Osteoblast (primary cell): Measurements from ENCODE around the gene RHBDF2. TPM values are rescaled to one million over a fixed set of nuclear protein-coding genes. Genes with fewer than 3 reads are reported as not detected.

Experiments used
- DNase-seq: peaks from one replicate; pipeline ENCODE4 v3.0.0; 2011; ENCODE audit warnings: low spot score, mixed read lengths; ENCODE audit not compliant: insufficient read length; ENCODE audit errors: missing footprints
- H2AFZ ChIP-seq: 2 replicates; pipeline ENCODE4 v1.6.0; 2011; ENCODE audit warnings: mild to moderate bottlenecking, low read length
- H3K27ac ChIP-seq: 2 replicates; pipeline ENCODE4 v1.5.1; 2011; ENCODE audit warnings: mild to moderate bottlenecking, low read depth, low read length, moderate library complexity
- H3K27me3 ChIP-seq: 2 replicates; pipeline ENCODE4 v1.6.0; 2012; ENCODE audit warnings: mild to moderate bottlenecking, control low read depth, inconsistent platforms, low read length, moderate library complexity; ENCODE audit not compliant: insufficient read depth
- H3K36me3 ChIP-seq: 2 replicates; pipeline ENCODE4 v1.5.1; 2011; ENCODE audit warnings: mild to moderate bottlenecking, low read length, control low read depth, moderate library complexity; ENCODE audit not compliant: insufficient read depth
- H3K4me1 ChIP-seq: 2 replicates; pipeline ENCODE4 v1.5.1; 2011; ENCODE audit warnings: mild to moderate bottlenecking, low read length, control low read depth, moderate library complexity; ENCODE audit not compliant: insufficient read depth
- H3K4me2 ChIP-seq: 2 replicates; pipeline ENCODE4 v1.6.0; 2011; ENCODE audit warnings: mild to moderate bottlenecking, low read length; ENCODE audit not compliant: insufficient read depth
- H3K4me3 ChIP-seq: fragments of 200-600 bp; sonication (generic); 3 replicates; pipeline ENCODE4 v1.5.1; 2012; ENCODE audit warnings: mild to moderate bottlenecking, low read length, inconsistent platforms; ENCODE audit not compliant: insufficient read depth
- H3K79me2 ChIP-seq: 2 replicates; pipeline ENCODE4 v1.6.0; 2012; ENCODE audit warnings: mild to moderate bottlenecking, low read length, control low read depth, inconsistent platforms; ENCODE audit not compliant: insufficient read depth
- H3K9me3 ChIP-seq: 2 replicates; pipeline ENCODE4 v1.5.1; 2011; ENCODE audit warnings: low read depth, low read length, control low read depth
- H4K20me1 ChIP-seq: 2 replicates; pipeline ENCODE4 v1.6.0; 2012; ENCODE audit warnings: mild to moderate bottlenecking, low read length, control low read depth; ENCODE audit not compliant: insufficient read depth
- CTCF ChIP-seq: IDR thresholded peaks from 2 replicates; pipeline ENCODE4 v1.5.1; 2011; ENCODE audit warnings: mild to moderate bottlenecking, low read depth, low read length, moderate library complexity; ENCODE audit errors: extremely low read depth
- total RNA-seq: library from RNA; depleted of rRNA; stranded (reverse); fragments of >200 nt; gene quantifications from 2 replicates; pipeline ENCODE4 v1.2.3, GENCODE V29; 2012

Gene RHBDF2
- total RNA-seq, 1 donor = 8.3 TPM

GRCh38 chr17:76469991-76470739, 31.1 kb downstream of the RHBDF2 start:
- DNase-seq = peak; percentile 66
- Histone ChIP-seq H3K4me1 (no peaks in the 10 kb centered on the region), H3K27ac (no peak overlapping the region), H2AFZ (no peak overlapping the region), H3K9me3 (no peaks in the 10 kb centered on the region), H3K27me3 (no peaks in the 10 kb centered on the region), H3K79me2 (no peaks in the 10 kb centered on the region), H3K4me3 (no peak overlapping the region), H3K4me2 (no peak overlapping the region), H4K20me1 (no peaks in the 10 kb centered on the region), H3K36me3 (no peaks in the 10 kb centered on the region)
- no peak for TF ChIP-seq CTCF

- Histone ChIP-seq H3K4me2 (no peak overlapping the region), H3K9me3 (no peaks in the 10 kb centered on the region), H3K27ac (no peak overlapping the region), H2AFZ (no peak overlapping the region), H3K27me3 (no peaks in the 10 kb centered on the region), H3K79me2 (no peaks in the 10 kb centered on the region), H3K4me1 (peaks cover 2% of the 10 kb centered on the region), H3K4me3 (no peak overlapping the region), H4K20me1 (no peaks in the 10 kb centered on the region), H3K36me3 (no peaks in the 10 kb centered on the region)
- no peak for TF ChIP-seq CTCF
- peak; percentile 54 for DNase-seq
Observed at GRCh38 chr17:76469076-76469990, 31.9 kb downstream of the RHBDF2 start.

- Histone ChIP-seq H3K4me1 (peaks cover 4% of the 10 kb centered on the region), H2AFZ (no peak overlapping the region), H3K27ac (no peak overlapping the region), H3K79me2 (no peaks in the 10 kb centered on the region), H3K4me2 (no peak overlapping the region), H3K9me3 (no peaks in the 10 kb centered on the region), H3K4me3 (no peak overlapping the region), H3K36me3 (no peaks in the 10 kb centered on the region), H3K27me3 (peaks cover 2% of the 10 kb centered on the region), H4K20me1 (no peaks in the 10 kb centered on the region)
- no peak for TF ChIP-seq CTCF
- peak; percentile 36 for DNase-seq
Observed at GRCh38 chr17:76468634-76469010, 32.6 kb downstream of the RHBDF2 start.
